ENCODE data around the gene CDK2. TPM values are rescaled to one million over a fixed set of nuclear protein-coding genes. Genes with fewer than 3 reads are reported as not detected.
"Not testable (repeated sequence)": the region's sequence is repeated elsewhere in the genome, so short reads cannot be mapped to it uniquely, and the experiment has no call there.

The CDK2 gene
- total RNA-seq, 2 experiments from 2014 or later, result 121 to 126 TPM

GRCh38 chr12:55984861-55985260 lies 18.2 kb downstream of the CDK2 start:
- CTCF ChIA-PET, result interaction anchor here (1.3 to 4.1 kb wide), 3 partner anchors 11 to 246 kb away, joined by 3 to 39 read pairs (median 18); partner anchors contain the start of genes RAB5B and SUOX
- Mint-ChIP-seq H3K4me3 (no peak overlapping the region), H3K27me3 (ENCODE audit: low read depth) (no peaks in the 10 kb centered on the region), H3K4me1 (ENCODE audit: low read depth) (peaks cover 6% of the 10 kb centered on the region), H3K9me3 (no peaks in the 10 kb centered on the region), H3K27ac (no peak overlapping the region), H3K36me3 (ENCODE audit: low read depth) (peaks cover 10% of the 10 kb centered on the region)
- intact Hi-C loops (cut with micrococcal nuclease), result no loop called here
- DNase-seq, result no peak

- peaks cover 10% of the 10 kb centered on the region for H3K36me3 Mint-ChIP-seq (ENCODE audit: low read depth)
- no peaks in the 10 kb centered on the region for H3K27me3 Mint-ChIP-seq (ENCODE audit: low read depth)
- H3K9me3 Mint-ChIP-seq, result no peaks in the 10 kb centered on the region
- intact Hi-C loops (cut with micrococcal nuclease), result no loop called here
- peaks cover 6% of the 10 kb centered on the region for H3K4me1 Mint-ChIP-seq (ENCODE audit: low read depth)
- H3K27ac Mint-ChIP-seq, result no peak overlapping the region
- H3K4me3 Mint-ChIP-seq, result no peak overlapping the region
- CTCF ChIA-PET, result interaction anchor here (1.3 to 4.1 kb wide), 3 partner anchors 11 to 246 kb away, joined by 3 to 39 read pairs (median 18); partner anchors contain the start of genes RAB5B and SUOX
- DNase-seq, result no peak
Observed at GRCh38 chr12:55985341-55985740, 18.7 kb downstream of the CDK2 start.

GRCh38 chr12:55985976-55986375 lies 19.3 kb downstream of the CDK2 start:
- CTCF ChIA-PET, result interaction anchor here (1.3 kb wide), 1 partner anchor 10 kb away, joined by 3 read pairs; no protein-coding TSS in a partner anchor
- not testable (repeated sequence) for H3K27ac Mint-ChIP-seq

GRCh38 chr12:55991110-55991509 lies 24.5 kb downstream of the CDK2 start:
- intact Hi-C loops (cut with micrococcal nuclease), result no loop called here
- no peaks in the 10 kb centered on the region for H3K9me3 Mint-ChIP-seq
- peaks cover 6% of the 10 kb centered on the region for H3K4me1 Mint-ChIP-seq (ENCODE audit: low read depth)
- peaks cover under 1% of the 10 kb centered on the region for H3K27me3 Mint-ChIP-seq (ENCODE audit: low read depth)
- peaks cover 15% of the 10 kb centered on the region for H3K36me3 Mint-ChIP-seq (ENCODE audit: low read depth)
- DNase-seq, result no peak
- H3K4me3 Mint-ChIP-seq, result no peak overlapping the region
- CTCF ChIA-PET, result interaction anchor here (0.7 to 3.6 kb wide), 5 partner anchors 17 to 253 kb away, joined by 3 to 15 read pairs (median 5); partner anchors contain the start of gene RAB5B
- H3K27ac Mint-ChIP-seq, result no peak overlapping the region

More at GRCh38 chr12:55985976-55986375, 19.3 kb downstream of the CDK2 start:
- H3K4me1 Mint-ChIP-seq (ENCODE audit: low read depth); H3K9me3 Mint-ChIP-seq; H3K4me3 Mint-ChIP-seq; H3K27me3 Mint-ChIP-seq (ENCODE audit: low read depth); intact Hi-C loops (cut with micrococcal nuclease); DNase-seq: not testable (repeated sequence)
- peaks cover 10% of the 10 kb centered on the region for H3K36me3 Mint-ChIP-seq (ENCODE audit: low read depth)

GRCh38 chr12:55993230-55993853 lies 26.7 kb downstream of the CDK2 start:
- Mint-ChIP-seq H3K4me1 (ENCODE audit: low read depth) (peaks cover 17% of the 10 kb centered on the region), H3K4me3 (no peak overlapping the region)

GRCh38 chr12:55995366-55995765 lies 28.7 kb downstream of the CDK2 start:
- peaks cover 20% of the 10 kb centered on the region for H3K4me1 Mint-ChIP-seq (ENCODE audit: low read depth)
- no peaks in the 10 kb centered on the region for H3K9me3 Mint-ChIP-seq
- H3K36me3 Mint-ChIP-seq (ENCODE audit: low read depth), result peaks cover 12% of the 10 kb centered on the region
- peaks cover 18% of the 10 kb centered on the region for H3K27me3 Mint-ChIP-seq (ENCODE audit: low read depth)
- H3K27ac Mint-ChIP-seq, result no peak overlapping the region
- H3K4me3 Mint-ChIP-seq, result no peak overlapping the region
- DNase-seq, result no peak
- CTCF ChIA-PET, result interaction anchor here (0.6 to 6.3 kb wide), 32 partner anchors 9 to 266 kb away, joined by 3 to 90 read pairs (median 6); partner anchors contain the start of genes PA2G4, RAB5B and ZC3H10
- intact Hi-C loops (cut with micrococcal nuclease), result loop anchor here (5.0 kb wide), 1 partner anchor 107 kb away; the partner anchor contains the start of gene PA2G4

More at GRCh38 chr12:55993230-55993853, 26.7 kb downstream of the CDK2 start:
- Mint-ChIP-seq H3K27ac (peak overlapping the region; percentile 50), H3K36me3 (ENCODE audit: low read depth) (peaks cover 15% of the 10 kb centered on the region), H3K9me3 (no peaks in the 10 kb centered on the region), H3K27me3 (ENCODE audit: low read depth) (peaks cover 18% of the 10 kb centered on the region)
- DNase-seq, result no peak
- CTCF ChIA-PET, result interaction anchor here (1.1 to 6.3 kb wide), 3 partner anchors 34 to 255 kb away, joined by 3 to 90 read pairs (median 4); no protein-coding TSS in a partner anchor
- intact Hi-C loops (cut with micrococcal nuclease), result no loop called here

- peaks cover 7% of the 10 kb centered on the region for H3K36me3 Mint-ChIP-seq (ENCODE audit: low read depth)
- intact Hi-C loops (cut with micrococcal nuclease), result loop anchor here (1.0 to 5.0 kb wide), 4 partner anchors 33 to 123 kb away; partner anchors contain the start of genes PA2G4, RPS26 and ZC3H10
- peaks cover 20% of the 10 kb centered on the region for H3K4me1 Mint-ChIP-seq (ENCODE audit: low read depth)
- H3K27ac Mint-ChIP-seq, result peak overlapping the region; percentile 36
- H3K9me3 Mint-ChIP-seq, result no peaks in the 10 kb centered on the region
- CTCF ChIA-PET, result interaction anchor here (0.7 to 6.3 kb wide), 37 partner anchors 9 to 267 kb away, joined by 3 to 90 read pairs (median 5); partner anchors contain the start of genes CD63, PA2G4, RAB5B and ZC3H10
- peak; percentile 78 for DNase-seq
- H3K27me3 Mint-ChIP-seq (ENCODE audit: low read depth), result peaks cover 18% of the 10 kb centered on the region
- peak overlapping the region; percentile 72 for H3K4me3 Mint-ChIP-seq
Observed at GRCh38 chr12:55996201-55996714, 29.6 kb downstream of the CDK2 start.

- intact Hi-C loops (cut with micrococcal nuclease), result loop anchor here (1.0 to 5.0 kb wide), 5 partner anchors 24 to 122 kb away; partner anchors contain the start of genes PA2G4, RPS26 and ZC3H10
- Mint-ChIP-seq H3K27me3 (ENCODE audit: low read depth) (peaks cover 18% of the 10 kb centered on the region), H3K4me1 (ENCODE audit: low read depth) (peaks cover 20% of the 10 kb centered on the region), H3K4me3 (peak within 1 kb of the TSS; percentile 72), H3K9me3 (no peaks in the 10 kb centered on the region), H3K36me3 (ENCODE audit: low read depth) (peaks cover 5% of the 10 kb centered on the region), H3K27ac (peak within 1 kb of the TSS; percentile 36)
- CTCF ChIA-PET, result interaction anchor here (0.8 to 6.3 kb wide), 22 partner anchors 8 to 259 kb away, joined by 3 to 90 read pairs (median 7); partner anchors contain the start of genes PA2G4 and RAB5B
- DNase-seq, result peak; percentile 72
Observed at GRCh38 chr12:55996715-55997534, 30.3 kb downstream of the CDK2 start, which contains the start of gene SUOX. Gene SUOX (plus strand): TSS chr12:55997276. CDS start chr12:56002222, 4,946 bp downstream.

- peak overlapping the region; percentile 72 for H3K4me3 Mint-ChIP-seq
- intact Hi-C loops (cut with micrococcal nuclease), result loop anchor here (1.0 to 5.0 kb wide), 3 partner anchors 24 to 121 kb away; partner anchors contain the start of genes PA2G4 and ZC3H10
- H3K4me1 Mint-ChIP-seq (ENCODE audit: low read depth), result peaks cover 20% of the 10 kb centered on the region
- peaks cover 18% of the 10 kb centered on the region for H3K27me3 Mint-ChIP-seq (ENCODE audit: low read depth)
- no peaks in the 10 kb centered on the region for H3K9me3 Mint-ChIP-seq
- DNase-seq, result no peak
- no peak overlapping the region for H3K27ac Mint-ChIP-seq
- H3K36me3 Mint-ChIP-seq (ENCODE audit: low read depth), result peaks cover 4% of the 10 kb centered on the region
- CTCF ChIA-PET, result interaction anchor here (0.7 to 6.3 kb wide), 9 partner anchors 14 to 1160 kb away, joined by 3 to 90 read pairs (median 11); no protein-coding TSS in a partner anchor
Observed at GRCh38 chr12:55997535-55997859, 30.9 kb downstream of the CDK2 start.

- not testable (repeated sequence) for H3K9me3 Mint-ChIP-seq; H3K27ac Mint-ChIP-seq; DNase-seq; H3K4me3 Mint-ChIP-seq; H3K36me3 Mint-ChIP-seq (ENCODE audit: low read depth)
- peaks cover 18% of the 10 kb centered on the region for H3K27me3 Mint-ChIP-seq (ENCODE audit: low read depth)
- CTCF ChIA-PET, result interaction anchor here (0.9 to 6.3 kb wide), 3 partner anchors 12 to 262 kb away, joined by 3 to 90 read pairs (median 6); no protein-coding TSS in a partner anchor
- intact Hi-C loops (cut with micrococcal nuclease), result loop anchor here (5.0 kb wide), 1 partner anchor 103 kb away; the partner anchor contains the start of gene PA2G4
- peaks cover 20% of the 10 kb centered on the region for H3K4me1 Mint-ChIP-seq (ENCODE audit: low read depth)
Observed at GRCh38 chr12:55999522-55999921, 32.9 kb downstream of the CDK2 start.

- H3K4me3 Mint-ChIP-seq; H3K36me3 Mint-ChIP-seq (ENCODE audit: low read depth); H3K9me3 Mint-ChIP-seq; DNase-seq; H3K27ac Mint-ChIP-seq: not testable (repeated sequence)
- Mint-ChIP-seq H3K27me3 (ENCODE audit: low read depth) (peaks cover 18% of the 10 kb centered on the region), H3K4me1 (ENCODE audit: low read depth) (peaks cover 20% of the 10 kb centered on the region)
- intact Hi-C loops (cut with micrococcal nuclease), result loop anchor here (5.0 kb wide), 1 partner anchor 102 kb away; the partner anchor contains the start of gene PA2G4
- CTCF ChIA-PET, result interaction anchor here (0.9 to 1.0 kb wide), 2 partner anchors 12 to 263 kb away, joined by 3 to 6 read pairs; no protein-coding TSS in a partner anchor
Observed at GRCh38 chr12:55999999-56000540, 33.4 kb downstream of the CDK2 start.

Data from activated naive CD4-positive, alpha-beta T cell treated with anti-CD3 and anti-CD28 coated beads for 36 hours (primary cell).